ENCODE results near the gene GATAD2A. TPM values are rescaled to one million over a fixed set of nuclear protein-coding genes. Genes with fewer than 3 reads are reported as not detected.

GATAD2A gene
- total RNA-seq, 6 experiments from 2014 or later, result 23.9 to 59.6 (median 39.2) TPM

DNA sequence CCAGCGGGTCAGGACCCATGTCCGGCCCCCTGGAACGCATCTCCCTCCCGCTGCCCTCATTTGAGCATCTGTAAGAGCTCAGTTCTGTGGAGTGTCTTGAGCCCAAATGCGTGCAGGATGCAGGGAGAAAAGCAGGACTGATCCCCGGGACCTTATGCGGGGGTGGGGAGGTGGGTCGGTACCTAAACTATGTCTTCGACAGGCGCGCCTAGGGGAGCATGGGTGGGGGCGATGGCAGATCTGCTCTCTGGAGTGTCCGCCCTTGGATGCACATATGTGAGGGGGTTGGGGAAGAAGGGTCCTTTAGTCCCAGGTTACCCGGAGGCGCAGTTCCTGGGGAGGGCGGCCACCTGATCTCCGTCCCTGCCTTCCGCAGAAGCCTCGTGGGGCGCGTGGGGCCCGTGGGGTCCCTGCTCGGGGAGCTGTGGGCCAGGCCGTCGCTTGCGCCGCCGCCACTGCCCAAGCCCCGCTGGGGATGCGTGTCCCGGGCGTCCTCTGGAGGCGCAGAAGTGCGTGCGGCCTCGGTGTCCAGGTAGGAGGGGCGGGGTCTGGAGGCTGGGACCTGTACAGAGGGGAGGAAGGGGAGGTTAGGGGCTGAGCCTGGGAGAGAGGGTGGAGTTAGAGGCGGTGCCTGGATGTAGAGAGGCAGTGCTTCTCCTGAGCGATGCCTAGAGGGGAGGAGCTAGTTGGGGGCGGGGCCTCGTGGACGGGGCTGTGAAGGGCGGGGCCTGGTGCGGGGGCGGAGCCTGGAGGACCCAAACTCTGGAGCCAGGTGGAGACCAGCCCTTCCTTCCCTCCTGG lies 135.4 kb downstream of the GATAD2A start:
- 5% methylated on average over 22 of the region's 45 CpGs for WGBS (ENCODE audit: insufficient coverage, low coverage, low lambda C conversion rate, missing lambda C conversion rate)
- H3K27ac ChIP-seq, result no peak overlapping the region
- no peak overlapping the region for H3K4me3 ChIP-seq
- no peaks in the 10 kb centered on the region for H3K36me3 ChIP-seq
- DNase-seq (peak in 2 of 3 donors; percentile 51 to 53), ATAC-seq (peak in 3 of 4 donors; percentile 15 to 40 (median 35))
- H3K4me1 ChIP-seq, result peaks cover 0 to 3% (median 0%) of the 10 kb centered on the region in 4 donors
- no peaks in the 10 kb centered on the region for H3K9me3 ChIP-seq
- TF ChIP-seq POLR2A (IDR thresholded peaks at IDR 0.05) (no peak), CTCF (IDR thresholded peaks at IDR 0.05) (no peak)
- intact Hi-C loops (cut with DNase I), result loop anchor here in 1 of 2 donors (10.0 kb wide), 1 partner anchor 414 kb away; no protein-coding TSS in a partner anchor
- peaks cover 0 to 6% of the 10 kb centered on the region in 2 donors for H3K27me3 ChIP-seq

GRCh38 chr19:19541616-19542015 lies 136.1 kb downstream of the GATAD2A start:
- TF ChIP-seq CTCF (IDR thresholded peaks at IDR 0.05) (no peak), POLR2A (IDR thresholded peaks at IDR 0.05) (no peak)
- WGBS (ENCODE audit: insufficient coverage, low coverage, low lambda C conversion rate, missing lambda C conversion rate), result 100% methylated on average over 1 of the region's 16 CpGs

GRCh38 chr19:19542507-19542906 lies 137.0 kb downstream of the GATAD2A start:
- Histone ChIP-seq H3K27me3 (peaks cover 0 to 6% of the 10 kb centered on the region in 2 donors), H3K9me3 (no peaks in the 10 kb centered on the region), H3K4me1 (peaks cover 0 to 3% (median 0%) of the 10 kb centered on the region in 4 donors), H3K36me3 (no peaks in the 10 kb centered on the region), H3K4me3 (no peak overlapping the region), H3K27ac (no peak overlapping the region)
- ATAC-seq (no peak), DNase-seq (no peak)
- no peak for TF ChIP-seq CTCF (IDR thresholded peaks at IDR 0.05)
- TF ChIP-seq POLR2A (IDR thresholded peaks at IDR 0.05), result no peak
- WGBS (ENCODE audit: insufficient coverage, low coverage, low lambda C conversion rate, missing lambda C conversion rate), result 57% methylated on average over 10 of the region's 12 CpGs
- intact Hi-C loops (cut with DNase I), result loop anchor here in 1 of 2 donors (10.0 kb wide), 1 partner anchor 412 kb away; no protein-coding TSS in a partner anchor

More at GRCh38 chr19:19541616-19542015, 136.1 kb downstream of the GATAD2A start:
- H3K27me3 ChIP-seq, result peaks cover 0 to 6% of the 10 kb centered on the region in 2 donors
- H3K27ac ChIP-seq, result no peak overlapping the region
- H3K4me1 ChIP-seq, result peaks cover 0 to 3% (median 0%) of the 10 kb centered on the region in 4 donors
- DNase-seq (peak in 1 of 3 donors; percentile 44), ATAC-seq (no peak)
- no peaks in the 10 kb centered on the region for H3K36me3 ChIP-seq
- H3K9me3 ChIP-seq, result no peaks in the 10 kb centered on the region
- intact Hi-C loops (cut with DNase I), result loop anchor here in 1 of 2 donors (10.0 kb wide), 1 partner anchor 413 kb away; no protein-coding TSS in a partner anchor
- no peak overlapping the region for H3K4me3 ChIP-seq

GRCh38 chr19:19543101-19543500 lies 137.6 kb downstream of the GATAD2A start:
- intact Hi-C loops (cut with DNase I), result loop anchor here in 1 of 2 donors (10.0 kb wide), 1 partner anchor 412 kb away; no protein-coding TSS in a partner anchor
- Histone ChIP-seq H3K4me3 (no peak overlapping the region), H3K36me3 (no peaks in the 10 kb centered on the region), H3K27ac (no peak overlapping the region), H3K4me1 (peaks cover 0 to 2% (median 0%) of the 10 kb centered on the region in 4 donors), H3K27me3 (peaks cover 0 to 6% of the 10 kb centered on the region in 2 donors), H3K9me3 (no peaks in the 10 kb centered on the region)
- ATAC-seq (no peak), DNase-seq (no peak)
- no peak for TF ChIP-seq CTCF (IDR thresholded peaks at IDR 0.05)
- no peak for TF ChIP-seq POLR2A (IDR thresholded peaks at IDR 0.05)
- WGBS (ENCODE audit: insufficient coverage, low coverage, low lambda C conversion rate, missing lambda C conversion rate), result no CpG with 5 or more reads among the region's 13 CpGs
